Neural cell (in vitro differentiated cells): ENCODE data around the gene LRRK1.

Experiments
- EP300 ChIP-seq: fragments of 450-650 bp; conservative IDR thresholded peaks from 2 replicates; pipeline ENCODE4 v1.6.1; 2014; ENCODE audit warnings: antibody characterized with exemption, mild to moderate bottlenecking, moderate library complexity; ENCODE audit not compliant: poor library complexity, severe bottlenecking
- EZH2 ChIP-seq: fragments of 200-600, 300-800 bp; shearing (Covaris generic), sonication (generic); IDR thresholded peaks from 2 replicates; pipeline ENCODE4 v1.6.1; 2014; ENCODE audit warnings: antibody characterized with exemption, low read length, borderline replicate concordance, mild to moderate bottlenecking; ENCODE audit not compliant: insufficient read depth, poor library complexity, severe bottlenecking
- MXI1 ChIP-seq: fragments of 450-650 bp; conservative IDR thresholded peaks from 2 replicates; pipeline ENCODE4 v1.6.1; 2014; ENCODE audit warnings: antibody characterized with exemption, mild to moderate bottlenecking; ENCODE audit not compliant: poor library complexity, severe bottlenecking
- POLR2AphosphoS5 ChIP-seq: IDR thresholded peaks from 2 replicates; pipeline ENCODE4 v1.6.1; 2012
- SMC3 ChIP-seq: fragments of 450-650 bp; conservative IDR thresholded peaks from 2 replicates; pipeline ENCODE4 v1.6.1; 2014; ENCODE audit warnings: antibody characterized with exemption, mild to moderate bottlenecking, moderate library complexity; ENCODE audit not compliant: poor library complexity
- TF ChIP-seq, protein P1 (sequence below): fragments of 450-650 bp; IDR thresholded peaks from 2 replicates; pipeline ENCODE4 v1.5.1; 2014; ENCODE audit warnings: antibody characterized with exemption, mild to moderate bottlenecking, moderate library complexity; ENCODE audit not compliant: poor library complexity, severe bottlenecking

DNA sequence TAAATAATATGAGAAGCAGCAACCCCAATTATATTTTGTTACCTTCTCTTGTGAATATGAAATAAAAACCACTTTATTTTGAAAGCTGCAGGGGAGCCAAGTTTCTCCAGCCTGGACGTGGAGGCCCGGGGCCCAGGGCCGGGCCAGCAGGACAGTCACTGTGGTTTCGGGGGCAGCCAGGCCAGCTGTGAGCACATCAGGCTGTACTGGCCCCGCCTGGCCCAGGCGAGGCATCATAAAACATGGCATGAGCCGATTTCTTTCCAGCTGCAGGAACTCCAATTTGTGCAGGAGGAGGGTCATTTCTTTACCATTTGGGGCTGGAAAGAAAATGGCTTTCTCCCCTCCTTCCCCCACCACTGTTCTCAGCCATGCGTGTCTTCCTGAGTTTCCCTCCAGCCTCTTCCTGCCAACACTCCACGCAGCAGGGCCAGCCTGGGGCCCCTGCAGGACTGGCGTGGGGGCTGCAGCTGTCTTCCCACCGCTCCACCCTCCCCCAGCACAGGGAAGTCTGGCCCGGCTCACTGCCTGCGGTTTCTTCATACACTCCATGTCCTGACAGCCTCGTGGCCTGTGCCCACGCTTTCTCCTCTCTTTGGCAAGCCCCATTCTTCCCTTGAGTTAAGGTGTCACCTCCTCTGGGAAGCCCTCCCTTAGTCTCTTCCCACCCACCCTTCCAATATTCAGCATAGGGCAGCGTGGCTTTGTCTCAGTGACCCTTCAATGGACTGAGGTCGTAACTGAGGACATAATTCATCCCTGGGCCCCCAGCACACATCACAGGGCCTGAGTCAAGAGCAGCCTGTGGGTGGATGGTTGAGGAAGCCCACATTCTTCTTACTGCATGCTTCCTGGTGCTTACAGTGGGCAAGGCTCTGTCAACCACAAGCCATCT is 196.9 kb downstream of the LRRK1 start:
- TF ChIP-seq SMC3 (no peak), POLR2AphosphoS5 (no peak), EZH2 (no peak), EP300 (no peak), MXI1 (no peak)
- TF ChIP-seq, protein P1, sequence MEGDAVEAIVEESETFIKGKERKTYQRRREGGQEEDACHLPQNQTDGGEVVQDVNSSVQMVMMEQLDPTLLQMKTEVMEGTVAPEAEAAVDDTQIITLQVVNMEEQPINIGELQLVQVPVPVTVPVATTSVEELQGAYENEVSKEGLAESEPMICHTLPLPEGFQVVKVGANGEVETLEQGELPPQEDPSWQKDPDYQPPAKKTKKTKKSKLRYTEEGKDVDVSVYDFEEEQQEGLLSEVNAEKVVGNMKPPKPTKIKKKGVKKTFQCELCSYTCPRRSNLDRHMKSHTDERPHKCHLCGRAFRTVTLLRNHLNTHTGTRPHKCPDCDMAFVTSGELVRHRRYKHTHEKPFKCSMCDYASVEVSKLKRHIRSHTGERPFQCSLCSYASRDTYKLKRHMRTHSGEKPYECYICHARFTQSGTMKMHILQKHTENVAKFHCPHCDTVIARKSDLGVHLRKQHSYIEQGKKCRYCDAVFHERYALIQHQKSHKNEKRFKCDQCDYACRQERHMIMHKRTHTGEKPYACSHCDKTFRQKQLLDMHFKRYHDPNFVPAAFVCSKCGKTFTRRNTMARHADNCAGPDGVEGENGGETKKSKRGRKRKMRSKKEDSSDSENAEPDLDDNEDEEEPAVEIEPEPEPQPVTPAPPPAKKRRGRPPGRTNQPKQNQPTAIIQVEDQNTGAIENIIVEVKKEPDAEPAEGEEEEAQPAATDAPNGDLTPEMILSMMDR, result no peak
